Prostate gland (tissue), 2 donors: ENCODE results near the gene MRFAP1. TPM values are rescaled to one million over a fixed set of nuclear protein-coding genes. Genes with fewer than 3 reads are reported as not detected.

Source experiments
- DNase-seq: peaks from one replicate; pipeline ENCODE4 v3.0.0-alpha.2; 2019; ENCODE audit warnings: low spot score
- H3K27ac ChIP-seq, 2 donors: fragments of 200-600 bp; sonication (generic); 2 replicates each; pipeline ENCODE4 v1.5.1; 2017 to 2019
- H3K27me3 ChIP-seq: fragments of 200-600 bp; sonication (generic); replicated peaks from 2 replicates; pipeline ENCODE4 v1.5.1; 2019; ENCODE audit not compliant: insufficient read depth
- H3K36me3 ChIP-seq, 2 donors: fragments of 200-600 bp; sonication (generic); 1 replicate in 1 of 2; 2 replicates in 1 of 2; pipeline versions ENCODE4 v1.5.1 to v1.8.1; 2017 to 2019
- H3K4me1 ChIP-seq: fragments of 200-600 bp; sonication (generic); replicated peaks from 2 replicates; pipeline ENCODE4 v1.5.1; 2019
- H3K4me3 ChIP-seq, 2 donors: fragments of 200-600 bp; sonication (generic); 2 replicates each; pipeline ENCODE4 v1.5.1; 2017 to 2019
- H3K9me3 ChIP-seq: fragments of 200-600 bp; sonication (generic); 2 replicates; pipeline ENCODE4 v1.5.1; 2017
- POLR2A ChIP-seq: fragments of 450-650 bp; IDR thresholded peaks from one replicate; pipeline ENCODE4 v1.6.1; 2016; ENCODE audit warnings: antibody characterized with exemption, mild to moderate bottlenecking
- POLR2AphosphoS5 ChIP-seq: sonication (generic); formaldehyde crosslinking; IDR thresholded peaks from one replicate; pipeline ENCODE4 v1.6.1; 2017; ENCODE audit warnings: antibody characterized with exemption
- WGBS: methylation state at CpG from one replicate; pipeline ENCODE4 v1.1.5; 2018; 5-methylcytosine and 5-hydroxymethylcytosine counted together
- intact Hi-C: fragments of 100-400 bp; cut with DNase I; formaldehyde crosslinking; loops from one replicate; pipeline ENCODE4 v1.14.2; 2022
- total RNA-seq, 2 donors: library from RNA; depleted of rRNA; stranded (reverse); fragments of >200 nt; gene quantifications; one replicate each; pipeline ENCODE4 v1.1.0, GENCODE V29; 2016
- TF ChIP-seq, protein P1 (sequence below), 4 experiments: fragments of 200-600 bp in 2 of 4; fragments of 450-650 bp in 2 of 4; sonication (generic) in 2 of 4; IDR thresholded peaks; 1 replicate in 3 of 4; 2 replicates in 1 of 4; pipeline ENCODE4 v1.5.1; 2016 to 2019; ENCODE audit warnings: antibody characterized with exemption in 4 of 4, mild to moderate bottlenecking in 2 of 4, moderate library complexity in 2 of 4

The MRFAP1 gene
- total RNA-seq, 2 donors from 2014 or later: 256 to 298 TPM

DNA sequence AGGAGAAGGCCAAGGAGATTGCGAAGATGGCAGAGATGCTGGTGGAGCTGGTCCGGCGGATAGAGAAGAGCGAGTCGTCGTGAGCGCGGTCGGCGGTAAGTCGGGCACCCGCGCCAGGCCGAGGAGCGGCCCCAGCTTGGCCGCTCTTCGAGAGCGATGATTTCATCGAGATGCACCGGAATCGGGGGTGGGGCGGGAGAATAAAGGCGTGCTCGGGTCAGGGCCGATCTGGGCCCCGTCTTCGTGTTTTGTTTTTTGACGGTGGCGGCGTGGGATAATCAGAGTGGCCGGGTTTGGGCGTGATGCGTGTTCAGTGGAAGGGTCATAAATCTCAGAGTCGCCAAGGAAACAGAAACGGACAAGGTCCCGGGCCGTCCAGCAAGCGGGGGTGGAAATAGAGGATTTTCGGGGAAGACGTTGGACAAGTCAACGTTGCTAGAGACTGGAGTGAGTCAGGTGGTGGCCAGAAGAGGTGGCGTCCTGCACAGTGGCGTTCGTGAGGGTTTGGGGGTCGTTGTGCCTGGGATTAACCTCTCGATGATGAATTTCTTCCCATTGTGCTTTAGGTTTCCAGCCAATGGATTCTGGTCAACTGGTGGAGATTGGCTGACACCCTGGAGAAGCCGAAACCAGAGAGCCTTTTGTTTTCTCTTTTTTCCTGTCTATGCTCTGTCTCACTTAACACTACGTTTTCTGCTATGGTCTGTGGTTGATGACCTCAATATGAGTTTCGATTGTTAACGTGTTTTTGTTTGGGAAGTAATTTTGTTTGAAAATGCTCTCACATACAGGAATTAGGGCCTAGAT, 882 bp downstream of the MRFAP1 start:
- under 1% methylated on average over 50 of the region's 50 CpGs for WGBS
- DNase-seq: peak; percentile 35
- intact Hi-C loops: loop anchor here (1.0 kb wide), 1 partner anchor 68 kb away; the partner anchor contains the start of gene MRFAP1L1

DNA sequence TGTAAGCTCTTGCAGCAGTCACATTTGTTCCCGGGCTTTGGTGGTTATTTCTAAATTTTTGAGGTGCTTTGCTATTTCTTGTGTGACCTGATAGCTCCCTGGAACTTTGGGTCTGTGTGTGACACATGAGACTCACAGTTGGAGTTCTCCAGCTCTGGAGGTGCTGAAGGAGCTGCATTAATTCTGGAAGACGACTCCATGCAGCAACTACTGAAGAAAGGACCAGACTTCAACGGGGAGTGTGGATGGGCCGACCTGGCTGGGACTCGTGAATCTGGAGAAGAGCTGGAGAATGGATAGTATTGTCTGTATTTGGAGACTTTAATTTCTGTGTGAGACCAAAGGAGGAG, 1.5 kb downstream of the MRFAP1 start:
- Histone ChIP-seq H3K4me3 (peak overlapping the region; percentile 61 to 80), H3K27me3 (no peaks in the 10 kb centered on the region), H3K4me1 (peaks cover 9% of the 10 kb centered on the region), H3K9me3 (no peaks in the 10 kb centered on the region), H3K36me3 (no peaks in the 10 kb centered on the region), H3K27ac (peak overlapping the region; percentile 91 to 94)
- DNase-seq: no peak
- TF ChIP-seq, protein P1, sequence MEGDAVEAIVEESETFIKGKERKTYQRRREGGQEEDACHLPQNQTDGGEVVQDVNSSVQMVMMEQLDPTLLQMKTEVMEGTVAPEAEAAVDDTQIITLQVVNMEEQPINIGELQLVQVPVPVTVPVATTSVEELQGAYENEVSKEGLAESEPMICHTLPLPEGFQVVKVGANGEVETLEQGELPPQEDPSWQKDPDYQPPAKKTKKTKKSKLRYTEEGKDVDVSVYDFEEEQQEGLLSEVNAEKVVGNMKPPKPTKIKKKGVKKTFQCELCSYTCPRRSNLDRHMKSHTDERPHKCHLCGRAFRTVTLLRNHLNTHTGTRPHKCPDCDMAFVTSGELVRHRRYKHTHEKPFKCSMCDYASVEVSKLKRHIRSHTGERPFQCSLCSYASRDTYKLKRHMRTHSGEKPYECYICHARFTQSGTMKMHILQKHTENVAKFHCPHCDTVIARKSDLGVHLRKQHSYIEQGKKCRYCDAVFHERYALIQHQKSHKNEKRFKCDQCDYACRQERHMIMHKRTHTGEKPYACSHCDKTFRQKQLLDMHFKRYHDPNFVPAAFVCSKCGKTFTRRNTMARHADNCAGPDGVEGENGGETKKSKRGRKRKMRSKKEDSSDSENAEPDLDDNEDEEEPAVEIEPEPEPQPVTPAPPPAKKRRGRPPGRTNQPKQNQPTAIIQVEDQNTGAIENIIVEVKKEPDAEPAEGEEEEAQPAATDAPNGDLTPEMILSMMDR (IDR thresholded peaks at IDR 0.05): no peak
- TF ChIP-seq POLR2A (no peak), POLR2AphosphoS5 (no peak)
- intact Hi-C loops: loop anchor here (1.0 kb wide), 1 partner anchor 67 kb away; the partner anchor contains the start of gene MRFAP1L1
- 27% methylated on average over 5 of the region's 5 CpGs for WGBS

More for the DNA sequence above, 882 bp downstream of the MRFAP1 start:
- H3K27ac ChIP-seq: peak overlapping the region; percentile 91 to 94
- no peaks in the 10 kb centered on the region for H3K9me3 ChIP-seq
- peaks cover 9% of the 10 kb centered on the region for H3K4me1 ChIP-seq
- peak overlapping the region; percentile 61 to 80 for H3K4me3 ChIP-seq
- no peaks in the 10 kb centered on the region for H3K27me3 ChIP-seq
- H3K36me3 ChIP-seq: no peaks in the 10 kb centered on the region
- TF ChIP-seq POLR2A: no peak
- no peak for TF ChIP-seq POLR2AphosphoS5
- TF ChIP-seq, protein P1 (IDR thresholded peaks at IDR 0.05): no peak

DNA sequence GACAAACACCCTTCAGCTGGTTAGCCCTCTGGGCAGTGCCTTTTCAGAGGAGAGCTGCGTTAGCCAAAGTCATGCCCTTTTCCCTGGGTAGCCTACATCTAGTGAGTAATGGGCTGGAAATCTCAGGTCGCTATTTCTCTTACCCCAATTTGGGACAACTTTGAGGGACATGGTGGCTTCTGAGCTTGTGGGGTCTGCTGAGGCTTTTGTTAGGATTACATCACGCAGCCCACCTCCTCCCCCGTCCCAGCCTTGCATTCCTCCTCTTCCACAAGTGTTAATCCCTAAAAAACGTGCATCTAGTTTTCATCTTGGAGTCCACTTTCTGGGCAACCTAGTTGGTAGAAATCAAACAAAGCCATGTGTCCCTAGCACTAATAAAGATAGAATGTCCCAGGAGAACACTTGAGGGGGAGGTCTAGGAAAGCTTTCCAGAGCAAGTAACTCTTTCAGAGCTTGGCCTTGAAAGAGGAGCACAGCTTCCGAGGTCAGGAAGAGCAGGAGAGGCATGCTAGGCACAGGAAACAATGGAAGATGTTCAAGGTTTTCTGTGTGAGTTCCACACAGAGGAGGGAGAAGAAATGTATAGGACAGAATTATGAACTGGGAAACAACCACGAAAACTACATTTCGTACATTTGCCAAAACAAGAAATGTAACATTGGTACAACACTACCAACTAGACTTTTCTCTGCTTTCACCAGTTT, 2.8 kb downstream of the MRFAP1 start:
- Histone ChIP-seq H3K27me3 (no peaks in the 10 kb centered on the region), H3K36me3 (no peaks in the 10 kb centered on the region), H3K27ac (no peak overlapping the region), H3K4me1 (peaks cover 9% of the 10 kb centered on the region), H3K9me3 (no peaks in the 10 kb centered on the region), H3K4me3 (no peak overlapping the region)
- intact Hi-C loops: no loop called here
- WGBS: 73% methylated on average over 8 of the region's 8 CpGs
- no peak for DNase-seq
- TF ChIP-seq POLR2A (no peak), POLR2AphosphoS5 (no peak)
- TF ChIP-seq, protein P1 (IDR thresholded peaks at IDR 0.05): no peak

DNA sequence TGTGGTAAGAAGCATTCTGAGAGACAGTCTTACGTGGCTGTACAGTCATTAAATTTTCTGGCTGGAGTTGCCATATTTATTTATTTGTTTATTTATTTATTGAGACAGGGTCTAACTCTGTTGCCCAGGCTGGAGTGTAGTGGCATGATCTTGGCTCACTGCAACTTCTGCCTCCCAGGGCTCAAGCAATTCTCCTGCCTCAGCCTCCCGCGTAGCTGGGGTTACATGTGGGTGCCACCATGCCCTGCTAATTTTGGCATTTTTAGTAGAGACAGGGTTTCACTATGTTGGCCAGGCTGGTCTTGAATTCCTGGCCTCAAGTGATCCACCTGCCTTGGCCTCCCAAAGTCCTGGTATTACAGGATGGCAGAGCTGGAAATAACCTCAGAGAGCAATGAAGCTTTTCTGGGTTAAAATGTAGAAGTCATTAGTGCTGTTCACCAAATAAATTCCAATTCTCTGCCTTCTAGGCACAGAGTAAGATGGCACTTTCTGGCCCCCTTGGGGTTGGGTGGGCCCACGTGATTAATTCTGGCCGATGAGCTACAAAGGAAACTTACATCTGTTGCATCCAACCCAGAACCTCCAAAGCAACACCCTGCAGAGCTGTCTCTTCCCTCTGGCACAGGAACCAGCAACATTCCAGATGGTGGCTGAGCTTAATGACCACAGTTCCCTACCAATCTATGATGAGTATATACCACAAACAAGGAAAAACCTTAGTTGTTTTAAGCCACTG, 4.5 kb downstream of the MRFAP1 start:
- no peaks in the 10 kb centered on the region for H3K36me3 ChIP-seq
- H3K4me1 ChIP-seq: peaks cover 9% of the 10 kb centered on the region
- H3K27ac ChIP-seq: no peak overlapping the region
- TF ChIP-seq, protein P1 (IDR thresholded peaks at IDR 0.05): no peak
- TF ChIP-seq POLR2A (no peak), POLR2AphosphoS5 (no peak)
- intact Hi-C loops: no loop called here
- H3K9me3 ChIP-seq: no peaks in the 10 kb centered on the region
- WGBS: 89% methylated on average over 5 of the region's 5 CpGs
- no peaks in the 10 kb centered on the region for H3K27me3 ChIP-seq
- H3K4me3 ChIP-seq: no peak overlapping the region
- DNase-seq: no peak
